NCI-H2227 (cell line): ENCODE measurements around the gene SYT1.
"Not testable (repeated sequence)": the region's sequence is repeated elsewhere in the genome, so short reads cannot be mapped to it uniquely, and the experiment has no call there.

Source experiments
- DNase-seq: peaks from one replicate; lab custom pipeline; 2025; ENCODE audit not compliant: unreplicated experiment; lab: John Stamatoyannopoulos, UW

Gene SYT1

GRCh38 chr12:78964521-78964920 is 99.9 kb downstream of the SYT1 start:
- no peak for DNase-seq

GRCh38 chr12:78966062-78966461 is 101.5 kb downstream of the SYT1 start:
- no peak for DNase-seq

GRCh38 chr12:78966926-78967325 is 102.4 kb downstream of the SYT1 start:
- no peak for DNase-seq

- DNase-seq = no peak
Observed at GRCh38 chr12:78968226-78968625, 103.7 kb downstream of the SYT1 start.

GRCh38 chr12:78970041-78970440 is 105.5 kb downstream of the SYT1 start:
- DNase-seq = no peak

GRCh38 chr12:78977304-78977867 is 112.8 kb downstream of the SYT1 start:
- no peak for DNase-seq

GRCh38 chr12:78994168-78994791 is 129.7 kb downstream of the SYT1 start:
- no peak for DNase-seq

GRCh38 chr12:79000501-79000900 is 135.9 kb downstream of the SYT1 start:
- DNase-seq = no peak

GRCh38 chr12:79001404-79001803 is 136.8 kb downstream of the SYT1 start:
- DNase-seq = peak; percentile 84

- DNase-seq = no peak
Observed at GRCh38 chr12:79006306-79006705, 141.7 kb downstream of the SYT1 start.

- DNase-seq = no peak
Observed at GRCh38 chr12:79008591-79008990, 144.0 kb downstream of the SYT1 start.

GRCh38 chr12:79012636-79013035 is 148.1 kb downstream of the SYT1 start:
- no peak for DNase-seq

- no peak for DNase-seq
Observed at GRCh38 chr12:79016181-79016580, 151.6 kb downstream of the SYT1 start.

GRCh38 chr12:79019672-79020071 is 155.1 kb downstream of the SYT1 start:
- no peak for DNase-seq

- no peak for DNase-seq
Observed at GRCh38 chr12:79020106-79020505, 155.5 kb downstream of the SYT1 start.

- no peak for DNase-seq
Observed at GRCh38 chr12:79021021-79021420, 156.4 kb downstream of the SYT1 start.

- no peak for DNase-seq
Observed at GRCh38 chr12:79023261-79023660, 158.7 kb downstream of the SYT1 start.

- DNase-seq = no peak
Observed at GRCh38 chr12:79023784-79024183, 159.2 kb downstream of the SYT1 start.

- no peak for DNase-seq
Observed at GRCh38 chr12:79033788-79034187, 169.2 kb downstream of the SYT1 start.

- not testable (repeated sequence) for DNase-seq
Observed at GRCh38 chr12:79044748-79045147, 180.2 kb downstream of the SYT1 start.

- DNase-seq = peak; percentile 67
Observed at GRCh38 chr12:79045149-79045703, 180.7 kb downstream of the SYT1 start.

GRCh38 chr12:79046021-79046420 is 181.4 kb downstream of the SYT1 start:
- DNase-seq = no peak

- DNase-seq = peak; percentile 7
Observed at GRCh38 chr12:79048962-79049361, 184.4 kb downstream of the SYT1 start.
